Breast epithelium (tissue), 4 donors: ENCODE measurements around the gene LAYN. TPM values are rescaled to one million over a fixed set of nuclear protein-coding genes. Genes with fewer than 3 reads are reported as not detected.

Source experiments
- DNase-seq, 2 donors: peaks; one replicate each; pipeline ENCODE4 v3.0.0-alpha.2; 2019; ENCODE audit warnings: low spot score in 2 of 2
- H3K27ac ChIP-seq, 2 donors: fragments of 200-600 bp; sonication (generic) in 1 of 2; one replicate each; pipeline ENCODE4 v1.5.1; 2016 to 2019; ENCODE audit warnings: mild to moderate bottlenecking in 1 of 2
- H3K27me3 ChIP-seq, 2 donors: fragments of 200-600 bp; sonication (generic) in 1 of 2; one replicate each; pipeline versions ENCODE4 v1.5.1 to v1.6.0; 2017 to 2019; ENCODE audit warnings: control low read depth in 1 of 2, mild to moderate bottlenecking in 1 of 2
- H3K36me3 ChIP-seq: fragments of 200-600 bp; one replicate; pipeline ENCODE4 v1.5.1; 2019
- H3K4me1 ChIP-seq, 2 donors: fragments of 200-600 bp; sonication (generic); one replicate each; pipeline ENCODE4 v1.5.1; 2016 to 2019; ENCODE audit warnings: control low read depth in 1 of 2
- H3K4me3 ChIP-seq, 3 donors: fragments of 200-600 bp; sonication (generic); 1 replicate in 2 of 3; 2 replicates in 1 of 3; pipeline ENCODE4 v1.5.1; 2016 to 2019; ENCODE audit warnings: mild to moderate bottlenecking in 3 of 3, moderate library complexity in 2 of 3
- H3K9me3 ChIP-seq, 2 donors: fragments of 200-600 bp; sonication (generic) in 1 of 2; one replicate each; pipeline ENCODE4 v1.5.1; 2016 to 2019; ENCODE audit warnings: control low read depth in 1 of 2
- POLR2A ChIP-seq: fragments of 450-650 bp; IDR thresholded peaks from one replicate; pipeline ENCODE4 v1.6.1; 2016; ENCODE audit warnings: antibody characterized with exemption, mild to moderate bottlenecking, moderate library complexity
- POLR2AphosphoS5 ChIP-seq, 3 donors: sonication (generic); formaldehyde crosslinking; IDR thresholded peaks; one replicate each; pipeline ENCODE4 v1.6.1; 2017; ENCODE audit warnings: antibody characterized with exemption in 3 of 3
- intact Hi-C: fragments of 100-400 bp; cut with DNase I; formaldehyde crosslinking; loops from one replicate; pipeline ENCODE4 v1.15.1; 2023; ENCODE audit warnings: low total_unique reads
- total RNA-seq, 3 donors: library from RNA; depleted of rRNA; stranded (reverse); fragments of >200 nt; gene quantifications; one replicate each; pipeline ENCODE4 v1.1.0, GENCODE V29; 2016
- TF ChIP-seq, protein P1 (sequence below), 3 donors: fragments of 450-650 bp; IDR thresholded peaks; one replicate each; pipeline ENCODE4 v1.5.1; 2016 to 2017; ENCODE audit warnings: antibody characterized with exemption in 3 of 3, mild to moderate bottlenecking in 3 of 3, moderate library complexity in 3 of 3

Gene LAYN
- total RNA-seq, 3 donors from 2014 or later, result 2.1 to 21.3 (median 19.9) TPM

GRCh38 chr11:111582163-111582562 is 41.6 kb downstream of the LAYN start:
- Histone ChIP-seq H3K36me3 (no peaks in the 10 kb centered on the region), H3K27me3 (no peaks in the 10 kb centered on the region), H3K27ac (no peak overlapping the region), H3K9me3 (no peaks in the 10 kb centered on the region), H3K4me1 (no peaks in the 10 kb centered on the region), H3K4me3 (no peak overlapping the region)
- DNase-seq, result no peak
- intact Hi-C loops, result no loop called here
- TF ChIP-seq POLR2A (no peak), POLR2AphosphoS5 (IDR thresholded peaks at IDR 0.05) (no peak)
- TF ChIP-seq, protein P1, sequence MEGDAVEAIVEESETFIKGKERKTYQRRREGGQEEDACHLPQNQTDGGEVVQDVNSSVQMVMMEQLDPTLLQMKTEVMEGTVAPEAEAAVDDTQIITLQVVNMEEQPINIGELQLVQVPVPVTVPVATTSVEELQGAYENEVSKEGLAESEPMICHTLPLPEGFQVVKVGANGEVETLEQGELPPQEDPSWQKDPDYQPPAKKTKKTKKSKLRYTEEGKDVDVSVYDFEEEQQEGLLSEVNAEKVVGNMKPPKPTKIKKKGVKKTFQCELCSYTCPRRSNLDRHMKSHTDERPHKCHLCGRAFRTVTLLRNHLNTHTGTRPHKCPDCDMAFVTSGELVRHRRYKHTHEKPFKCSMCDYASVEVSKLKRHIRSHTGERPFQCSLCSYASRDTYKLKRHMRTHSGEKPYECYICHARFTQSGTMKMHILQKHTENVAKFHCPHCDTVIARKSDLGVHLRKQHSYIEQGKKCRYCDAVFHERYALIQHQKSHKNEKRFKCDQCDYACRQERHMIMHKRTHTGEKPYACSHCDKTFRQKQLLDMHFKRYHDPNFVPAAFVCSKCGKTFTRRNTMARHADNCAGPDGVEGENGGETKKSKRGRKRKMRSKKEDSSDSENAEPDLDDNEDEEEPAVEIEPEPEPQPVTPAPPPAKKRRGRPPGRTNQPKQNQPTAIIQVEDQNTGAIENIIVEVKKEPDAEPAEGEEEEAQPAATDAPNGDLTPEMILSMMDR (IDR thresholded peaks at IDR 0.05), result no peak

DNA sequence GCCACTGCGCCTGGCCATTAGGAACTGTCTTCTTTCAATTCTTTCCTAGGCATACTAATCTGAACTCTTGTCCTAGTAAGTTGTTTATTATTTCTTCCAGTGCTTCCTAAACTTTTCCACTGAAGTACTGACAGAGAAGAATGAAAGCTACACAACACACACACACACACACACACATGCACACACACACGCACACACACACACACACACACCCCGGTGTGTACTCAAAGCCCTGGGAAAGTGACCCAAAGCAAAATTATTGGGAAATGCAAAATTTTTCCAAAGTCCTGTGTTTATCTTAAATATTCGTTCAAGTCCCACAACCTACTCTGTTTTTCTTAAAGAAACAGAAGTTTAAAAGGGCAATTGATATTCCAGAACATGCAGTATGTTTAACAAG is 42.4 kb downstream of the LAYN start:
- no peak overlapping the region for H3K27ac ChIP-seq
- no peaks in the 10 kb centered on the region for H3K27me3 ChIP-seq
- no peaks in the 10 kb centered on the region for H3K4me1 ChIP-seq
- no peak overlapping the region for H3K4me3 ChIP-seq
- TF ChIP-seq, protein P1 (IDR thresholded peaks at IDR 0.05), result no peak
- TF ChIP-seq POLR2A (no peak), POLR2AphosphoS5 (IDR thresholded peaks at IDR 0.05) (no peak)
- intact Hi-C loops, result no loop called here
- H3K36me3 ChIP-seq, result no peaks in the 10 kb centered on the region
- no peaks in the 10 kb centered on the region for H3K9me3 ChIP-seq
- no peak for DNase-seq

DNA sequence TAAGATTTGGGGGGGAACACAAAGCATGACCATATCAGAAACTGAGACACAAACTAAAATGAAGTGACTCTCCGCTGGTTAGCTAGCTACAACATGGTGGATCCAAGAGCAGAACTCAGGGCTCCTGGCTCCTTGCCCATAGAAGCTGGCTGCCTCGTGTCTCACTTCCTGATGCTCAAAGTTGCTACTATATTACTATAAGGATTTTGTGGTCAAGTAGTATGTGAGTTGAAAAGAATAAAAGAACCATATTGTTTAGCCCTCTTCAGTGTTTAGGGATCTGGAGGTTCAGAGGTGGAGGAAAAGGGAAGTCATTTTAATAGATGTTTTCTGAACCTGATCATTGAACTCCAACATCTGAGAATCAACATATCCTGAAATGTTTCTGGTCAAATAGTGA is 44.9 kb downstream of the LAYN start:
- Histone ChIP-seq H3K27ac (no peak overlapping the region), H3K27me3 (no peaks in the 10 kb centered on the region), H3K4me3 (no peak overlapping the region), H3K36me3 (no peaks in the 10 kb centered on the region), H3K4me1 (no peaks in the 10 kb centered on the region), H3K9me3 (no peaks in the 10 kb centered on the region)
- TF ChIP-seq, protein P1 (IDR thresholded peaks at IDR 0.05), result no peak
- no peak for TF ChIP-seq POLR2AphosphoS5 (IDR thresholded peaks at IDR 0.05)
- no peak for TF ChIP-seq POLR2A
- no peak for DNase-seq
- intact Hi-C loops, result no loop called here

GRCh38 chr11:111586388-111586831 is 45.9 kb downstream of the LAYN start:
- no peaks in the 10 kb centered on the region for H3K36me3 ChIP-seq
- H3K9me3 ChIP-seq, result no peaks in the 10 kb centered on the region
- no peak overlapping the region for H3K27ac ChIP-seq
- DNase-seq, result no peak
- intact Hi-C loops, result no loop called here
- TF ChIP-seq, protein P1 (IDR thresholded peaks at IDR 0.05), result peak in 2 of 3 donors; percentile 44 to 68
- TF ChIP-seq POLR2A, result no peak
- no peaks in the 10 kb centered on the region for H3K27me3 ChIP-seq
- no peak overlapping the region for H3K4me3 ChIP-seq
- no peaks in the 10 kb centered on the region for H3K4me1 ChIP-seq

GRCh38 chr11:111589114-111589513 is 48.6 kb downstream of the LAYN start:
- H3K4me3 ChIP-seq, result no peak overlapping the region
- H3K9me3 ChIP-seq, result no peaks in the 10 kb centered on the region
- no peak overlapping the region for H3K27ac ChIP-seq
- no peaks in the 10 kb centered on the region for H3K27me3 ChIP-seq
- intact Hi-C loops, result no loop called here
- TF ChIP-seq POLR2A (no peak), POLR2AphosphoS5 (IDR thresholded peaks at IDR 0.05) (no peak)
- TF ChIP-seq, protein P1 (IDR thresholded peaks at IDR 0.05), result no peak
- no peaks in the 10 kb centered on the region for H3K4me1 ChIP-seq
- no peak for DNase-seq
- H3K36me3 ChIP-seq, result no peaks in the 10 kb centered on the region
